ENCODE measurements around the gene TMEM184A. TPM values are rescaled to one million over a fixed set of nuclear protein-coding genes. Genes with fewer than 3 reads are reported as not detected.
A peak's percentile ranks its signal among the peaks of the same experiment; 100 is the strongest.

The TMEM184A gene
- under 1 TPM; 0.12 to 0.73 TPM for total RNA-seq

- no peaks in the 10 kb centered on the region for H3K36me3 Mint-ChIP-seq
- peak in 1 of 2 donors; percentile 55 for DNase-seq (ENCODE audit: low spot score in 2 of 2)
These were observed at the start of gene TMEM184A for GRCh38 chr7:1555813-1556543. TMEM184A (minus strand) TSS chr7:1556205; CDS start chr7:1555484, 721 bp downstream.

GRCh38 chr7:1604383-1604782 is 48.4 kb upstream of the TMEM184A start:
- no peak for ATAC-seq
- H3K27ac Mint-ChIP-seq: no peak overlapping the region
- no peak for DNase-seq (ENCODE audit: low spot score in 2 of 2)
- no peaks in the 10 kb centered on the region for H3K36me3 Mint-ChIP-seq
- H3K9me3 Mint-ChIP-seq: no peaks in the 10 kb centered on the region

More at GRCh38 chr7:1555813-1556543, at the start of gene TMEM184A:
- ATAC-seq: peak; percentile 70 to 82
- H3K27ac Mint-ChIP-seq: no peak within 1 kb of the TSS
- no peaks in the 10 kb centered on the region for H3K9me3 Mint-ChIP-seq

DNA sequence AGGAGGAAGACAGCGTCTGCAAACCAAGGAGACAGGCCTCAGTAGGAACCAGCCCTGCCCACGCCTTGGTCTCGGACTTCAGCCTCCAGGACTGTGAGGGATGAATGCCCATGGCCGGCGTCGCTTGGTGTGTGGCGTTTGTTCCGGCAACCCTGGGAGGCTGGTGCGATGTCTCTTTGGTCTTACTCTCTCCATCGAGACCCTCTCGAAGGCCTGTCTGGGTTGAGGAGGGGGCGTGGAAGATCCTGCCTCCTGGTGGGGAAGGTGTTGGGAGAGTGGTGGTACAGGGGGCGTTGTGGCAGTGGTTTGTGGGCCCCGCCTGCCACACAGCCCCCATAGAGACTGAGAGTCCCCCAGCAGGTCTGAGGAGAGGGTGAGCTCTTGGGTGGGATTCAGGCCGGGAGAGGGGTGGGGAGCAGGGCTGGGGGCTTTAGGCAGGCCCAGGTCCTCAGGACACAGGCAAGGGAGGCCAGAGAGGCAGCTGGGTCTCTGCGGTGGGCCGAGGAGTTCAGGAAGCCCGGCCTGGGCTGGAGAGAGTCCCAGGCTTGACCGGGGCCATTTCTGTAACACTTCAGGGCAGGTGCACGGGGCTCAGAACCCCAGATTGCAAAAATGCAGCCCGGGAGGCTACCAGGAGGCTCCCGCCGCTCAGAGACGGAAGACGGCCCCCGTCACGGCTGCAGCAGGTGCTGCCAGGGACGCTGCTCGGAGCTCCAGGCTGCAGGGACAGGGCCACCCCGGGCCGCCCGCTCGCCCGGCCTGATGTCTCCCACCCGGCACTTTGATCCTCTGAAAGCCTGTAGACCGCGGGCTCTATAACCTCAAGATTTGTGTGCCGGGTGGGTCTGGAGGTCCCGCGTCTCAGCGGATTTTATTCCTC is 47.6 kb upstream of the TMEM184A start:
- ATAC-seq: no peak
- H3K36me3 Mint-ChIP-seq: no peaks in the 10 kb centered on the region

GRCh38 chr7:1602386-1602785 is 46.4 kb upstream of the TMEM184A start:
- ATAC-seq: no peak
- H3K9me3 Mint-ChIP-seq: no peaks in the 10 kb centered on the region
- H3K36me3 Mint-ChIP-seq: no peaks in the 10 kb centered on the region
- no peak overlapping the region for H3K27ac Mint-ChIP-seq
- no peak for DNase-seq (ENCODE audit: low spot score in 2 of 2)

More for the DNA sequence above, 47.6 kb upstream of the TMEM184A start:
- H3K27ac Mint-ChIP-seq: no peak overlapping the region
- H3K9me3 Mint-ChIP-seq: no peaks in the 10 kb centered on the region
- DNase-seq (ENCODE audit: low spot score in 2 of 2): no peak

DNA sequence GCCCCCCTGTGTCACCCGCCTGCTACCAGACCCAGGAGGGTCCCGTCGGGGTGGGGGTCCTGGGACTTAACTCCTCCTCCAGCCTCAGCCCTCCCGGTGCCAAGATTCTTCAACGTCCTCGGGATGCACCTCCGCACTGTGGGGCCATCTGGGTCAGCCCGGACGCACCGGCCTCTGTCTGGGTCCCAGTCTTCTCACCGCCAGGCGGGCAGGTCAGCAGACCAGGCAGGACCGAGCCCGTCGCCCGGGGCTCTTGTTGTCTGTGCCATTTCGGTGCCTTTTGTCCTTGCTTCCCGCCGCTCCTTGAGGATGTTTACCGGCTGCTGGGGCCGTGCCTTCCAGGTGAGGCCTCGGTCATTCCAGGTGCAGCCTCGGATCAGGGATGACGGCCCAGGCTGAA is 46.0 kb upstream of the TMEM184A start:
- no peaks in the 10 kb centered on the region for H3K9me3 Mint-ChIP-seq
- H3K27ac Mint-ChIP-seq: no peak overlapping the region
- no peak for ATAC-seq
- no peak for DNase-seq (ENCODE audit: low spot score in 2 of 2)
- H3K36me3 Mint-ChIP-seq: no peaks in the 10 kb centered on the region

DNA sequence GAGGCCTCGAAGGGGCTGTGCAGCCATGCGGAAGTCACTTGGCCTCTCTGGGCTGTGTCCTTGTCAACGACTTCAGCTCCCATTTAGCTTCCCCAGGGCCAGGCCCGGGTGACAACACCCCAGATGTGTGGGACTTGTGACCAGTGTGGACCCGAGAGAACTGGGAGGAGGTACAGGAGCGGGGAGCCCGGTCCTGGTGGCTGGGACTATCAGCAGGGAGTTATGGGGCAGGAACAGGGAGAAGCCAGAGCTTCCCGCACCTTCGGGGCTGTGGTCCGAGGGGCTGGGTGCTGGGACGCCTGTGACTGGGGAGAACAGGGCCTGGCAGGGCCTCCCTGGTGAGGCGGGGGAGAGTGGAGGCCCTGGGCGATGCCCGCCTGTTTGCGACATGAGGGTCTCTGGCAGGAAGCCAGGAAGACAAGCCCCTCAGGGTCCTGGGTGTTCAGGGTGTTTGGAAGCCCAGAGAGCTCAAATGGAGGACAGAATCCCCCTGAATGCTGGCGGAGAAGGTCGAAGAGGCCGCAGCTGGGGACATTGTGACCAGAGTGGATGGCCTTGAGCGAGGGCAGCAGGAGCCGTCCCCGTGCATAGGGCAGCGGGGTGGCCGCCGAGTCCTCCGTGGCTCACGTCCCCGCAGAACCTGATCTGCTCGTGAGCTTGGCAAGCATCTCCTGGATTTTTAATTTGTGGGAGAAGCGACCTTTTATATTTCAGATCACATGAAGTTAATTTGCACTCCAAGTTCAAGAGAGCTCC is 43.8 kb upstream of the TMEM184A start:
- no peaks in the 10 kb centered on the region for H3K36me3 Mint-ChIP-seq
- ATAC-seq (no peak), DNase-seq (ENCODE audit: low spot score in 2 of 2) (no peak)
- no peaks in the 10 kb centered on the region for H3K9me3 Mint-ChIP-seq
- no peak overlapping the region for H3K27ac Mint-ChIP-seq

DNA sequence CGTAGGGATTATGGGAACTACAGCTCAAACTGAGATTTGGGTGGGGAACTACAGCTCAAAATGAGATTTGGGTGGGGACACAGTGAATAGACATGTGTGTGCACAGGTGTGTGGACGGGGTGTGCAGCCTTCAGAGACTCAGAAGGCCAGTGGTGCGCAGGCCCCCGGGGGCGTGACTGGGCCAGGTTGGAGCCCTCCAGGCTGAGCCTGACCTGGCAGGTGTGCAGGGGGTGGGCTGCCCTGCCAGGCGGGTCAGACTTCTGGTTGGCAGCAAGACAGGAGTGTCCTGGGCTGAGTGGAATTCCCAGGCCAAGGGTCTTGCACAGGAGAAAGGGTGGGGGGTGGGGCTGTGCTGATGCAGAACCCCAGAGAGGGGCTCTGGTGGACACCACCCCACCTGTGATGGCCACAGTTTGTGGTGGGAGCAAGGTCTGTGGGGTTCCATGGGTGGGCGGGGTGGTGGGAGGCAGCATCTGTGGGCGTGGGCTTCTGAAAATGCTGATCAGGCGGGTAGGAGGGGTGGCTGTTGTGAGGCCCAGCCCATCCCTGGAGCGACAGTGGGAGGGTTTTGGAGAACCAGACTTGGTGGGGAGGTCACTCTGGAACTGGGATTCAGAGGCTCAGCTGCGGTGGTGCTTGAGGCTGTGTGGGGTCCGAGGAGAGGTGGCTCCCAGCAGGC is 43.1 kb upstream of the TMEM184A start:
- DNase-seq (ENCODE audit: low spot score in 2 of 2) (no peak), ATAC-seq (no peak)
- no peaks in the 10 kb centered on the region for H3K9me3 Mint-ChIP-seq
- no peak overlapping the region for H3K27ac Mint-ChIP-seq
- H3K36me3 Mint-ChIP-seq: no peaks in the 10 kb centered on the region

DNA sequence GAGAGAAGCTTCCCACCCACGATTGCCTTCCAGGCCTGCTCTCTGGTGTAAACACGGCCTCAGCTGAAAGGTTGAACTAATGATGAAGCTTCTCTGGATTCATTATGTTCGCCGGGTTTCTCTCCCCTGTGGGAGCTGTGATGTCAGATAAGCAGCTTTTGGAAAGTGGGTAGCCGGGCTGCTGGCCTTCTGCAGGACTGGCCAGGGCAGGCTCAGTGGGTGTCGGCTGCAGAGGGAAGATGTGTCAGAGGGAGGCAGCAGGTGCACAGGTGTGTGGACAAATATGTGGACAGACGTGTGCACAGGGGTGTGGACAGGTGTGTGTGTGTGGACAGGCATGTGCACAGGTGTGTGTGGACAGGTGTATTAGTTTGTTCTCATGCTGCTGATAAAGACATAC is 42.3 kb upstream of the TMEM184A start:
- H3K9me3 Mint-ChIP-seq: no peaks in the 10 kb centered on the region
- no peak for DNase-seq (ENCODE audit: low spot score in 2 of 2)
- ATAC-seq: no peak
- no peaks in the 10 kb centered on the region for H3K36me3 Mint-ChIP-seq
- H3K27ac Mint-ChIP-seq: peak overlapping the region in 1 of 2 donors; percentile 60

GRCh38 chr7:1597791-1598190 is 41.8 kb upstream of the TMEM184A start:
- no peak for ATAC-seq
- Mint-ChIP-seq H3K9me3 (no peaks in the 10 kb centered on the region), H3K27ac (peak overlapping the region; percentile 27 to 51)

GRCh38 chr7:1597066-1597760 is 41.2 kb upstream of the TMEM184A start:
- Mint-ChIP-seq H3K36me3 (no peaks in the 10 kb centered on the region), H3K27ac (peak overlapping the region; percentile 27 to 51), H3K9me3 (no peaks in the 10 kb centered on the region)
- no peak for DNase-seq (ENCODE audit: low spot score in 2 of 2)
- ATAC-seq: no peak

More at GRCh38 chr7:1597791-1598190, 41.8 kb upstream of the TMEM184A start:
- no peaks in the 10 kb centered on the region for H3K36me3 Mint-ChIP-seq
- no peak for DNase-seq (ENCODE audit: low spot score in 2 of 2)

GRCh38 chr7:1596181-1597043 is 40.4 kb upstream of the TMEM184A start:
- H3K36me3 Mint-ChIP-seq: no peaks in the 10 kb centered on the region
- no peak overlapping the region for H3K27ac Mint-ChIP-seq
- no peaks in the 10 kb centered on the region for H3K9me3 Mint-ChIP-seq
- DNase-seq (ENCODE audit: low spot score in 2 of 2): no peak
- no peak for ATAC-seq

DNA sequence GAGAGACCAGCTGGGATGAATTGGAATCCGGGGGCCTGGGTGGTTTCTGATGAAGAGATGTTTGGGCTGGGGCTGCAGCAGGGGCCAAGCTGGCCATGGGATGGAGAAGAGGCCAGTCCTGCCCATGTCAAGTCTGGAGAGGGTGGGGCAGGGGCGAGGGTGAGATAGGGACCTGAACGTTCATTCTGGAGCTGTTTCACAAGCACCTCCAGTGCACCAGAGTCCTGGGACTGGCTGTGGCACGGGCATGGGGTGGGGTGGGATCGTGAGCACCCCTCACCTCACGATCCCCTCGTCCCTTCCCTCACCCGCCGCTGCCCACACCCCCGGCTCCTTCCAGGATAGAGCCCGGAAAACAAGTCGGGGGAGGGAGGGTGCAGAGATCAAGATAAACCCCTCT is 39.6 kb upstream of the TMEM184A start:
- H3K27ac Mint-ChIP-seq: no peak overlapping the region
- DNase-seq (ENCODE audit: low spot score in 2 of 2) (no peak), ATAC-seq (no peak)
- H3K36me3 Mint-ChIP-seq: no peaks in the 10 kb centered on the region
- no peaks in the 10 kb centered on the region for H3K9me3 Mint-ChIP-seq

GRCh38 chr7:1595027-1595426 is 39.0 kb upstream of the TMEM184A start:
- Mint-ChIP-seq H3K36me3 (no peaks in the 10 kb centered on the region), H3K27ac (no peak overlapping the region), H3K9me3 (no peaks in the 10 kb centered on the region)
- ATAC-seq: no peak
- no peak for DNase-seq (ENCODE audit: low spot score in 2 of 2)

GRCh38 chr7:1593904-1594421 is 38.0 kb upstream of the TMEM184A start:
- Mint-ChIP-seq H3K27ac (no peak overlapping the region), H3K9me3 (peaks cover 0 to 5% of the 10 kb centered on the region in 2 donors), H3K36me3 (no peaks in the 10 kb centered on the region)
- DNase-seq (ENCODE audit: low spot score in 2 of 2) (no peak), ATAC-seq (no peak)
